AG04449 (cell line): ENCODE data around the gene NUDT2.

ENCODE experiments used
- CTCF ChIA-PET: fragments of 350-600 bp; formaldehyde crosslinking; extraction: SDS; loops from one replicate; lab custom pipeline; 2021; ENCODE audit warnings: antibody characterized with exemption; lab: Yijun Ruan, JAX
- POLR2A ChIA-PET: fragments of 400-600, 350-600 bp; formaldehyde crosslinking; extraction: SDS; loops from one replicate; lab custom pipeline; 2020; ENCODE audit warnings: antibody characterized with exemption, inconsistent platforms; lab: Yijun Ruan, JAX
- DNase-seq: peaks from one replicate; pipeline ENCODE4 v3.0.0-alpha.2; 2010; ENCODE audit warnings: low read depth, low spot score
- H3K4me3 ChIP-seq: 2 replicates; pipeline ENCODE4 v1.5.1; 2011; ENCODE audit warnings: low read depth, mild to moderate bottlenecking, control low read depth, low read length
- CTCF ChIP-seq: IDR thresholded peaks from one replicate; pipeline ENCODE4 v1.5.1; 2011; ENCODE audit warnings: mild to moderate bottlenecking, moderate library complexity, low read length, control low read depth, inconsistent platforms; ENCODE audit not compliant: insufficient read depth; ENCODE audit errors: missing control alignments

The NUDT2 gene

DNA sequence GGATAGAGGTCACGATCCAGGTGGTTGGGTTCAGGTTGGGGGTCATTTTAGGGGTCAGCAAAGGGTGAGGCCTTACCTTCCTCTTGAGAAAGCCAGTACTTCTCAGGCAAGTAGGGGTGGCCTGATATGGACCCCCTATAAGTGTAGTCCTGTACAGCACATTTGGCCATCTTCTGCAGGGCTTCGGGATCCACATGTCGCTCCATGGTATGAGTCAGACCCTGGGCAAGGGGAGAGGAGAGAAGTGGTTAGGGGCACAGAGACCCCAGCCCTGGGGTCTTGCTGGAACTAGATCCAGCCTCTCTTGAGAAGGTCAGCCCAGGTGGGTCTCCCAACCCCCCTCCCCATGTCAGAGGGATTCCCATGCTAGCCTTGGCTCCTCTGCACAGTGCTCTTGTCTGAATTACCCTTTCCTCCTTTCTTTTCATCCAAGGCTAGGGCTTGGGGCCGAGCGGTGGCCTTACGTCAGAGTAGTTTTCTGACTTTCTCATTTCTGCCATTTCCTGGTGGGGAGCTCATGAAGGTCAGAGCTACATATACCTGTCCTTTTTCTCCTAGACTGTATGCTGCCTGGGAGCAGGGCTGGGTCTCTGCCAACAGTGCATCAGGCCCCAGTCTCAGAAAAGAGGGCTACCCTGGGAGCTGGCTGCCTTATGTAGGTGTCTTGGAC is 56.3 kb downstream of the NUDT2 start:
- ChIA-PET POLR2A (no interaction called here), CTCF (interaction anchor here (0.7 kb wide), 1 partner anchor 18 kb away, joined by 4 read pairs; no protein-coding TSS in a partner anchor)
- H3K4me3 ChIP-seq: no peak overlapping the region
- TF ChIP-seq CTCF: no peak
- DNase-seq: no peak

DNA sequence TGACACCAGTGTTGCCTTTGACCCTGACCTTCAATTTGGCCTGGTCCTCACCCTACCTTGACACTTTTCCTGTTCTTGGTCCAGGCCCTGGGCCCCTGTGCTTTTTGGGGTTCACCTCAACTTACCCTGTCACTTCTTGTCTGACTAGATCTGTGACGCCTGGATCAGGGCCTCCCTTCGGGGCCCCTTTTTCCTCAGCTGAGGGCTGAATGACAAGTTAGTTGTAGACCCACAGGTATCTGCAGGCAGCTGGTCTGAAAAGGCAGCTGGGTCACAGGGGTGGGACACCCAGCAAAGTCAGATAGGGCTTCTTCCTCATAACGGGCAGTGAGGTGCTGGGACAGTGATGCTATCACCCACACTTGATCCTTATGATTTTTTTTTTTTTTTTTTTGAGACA is 57.3 kb downstream of the NUDT2 start:
- no peak for TF ChIP-seq CTCF
- CTCF ChIA-PET: interaction anchor here (0.7 to 3.2 kb wide), 3 partner anchors 17 to 234 kb away, joined by 3 to 30 read pairs (median 4); partner anchors contain the start of gene DCTN3
- no peak for DNase-seq
- H3K4me3 ChIP-seq: no peak overlapping the region
- POLR2A ChIA-PET: no interaction called here

DNA sequence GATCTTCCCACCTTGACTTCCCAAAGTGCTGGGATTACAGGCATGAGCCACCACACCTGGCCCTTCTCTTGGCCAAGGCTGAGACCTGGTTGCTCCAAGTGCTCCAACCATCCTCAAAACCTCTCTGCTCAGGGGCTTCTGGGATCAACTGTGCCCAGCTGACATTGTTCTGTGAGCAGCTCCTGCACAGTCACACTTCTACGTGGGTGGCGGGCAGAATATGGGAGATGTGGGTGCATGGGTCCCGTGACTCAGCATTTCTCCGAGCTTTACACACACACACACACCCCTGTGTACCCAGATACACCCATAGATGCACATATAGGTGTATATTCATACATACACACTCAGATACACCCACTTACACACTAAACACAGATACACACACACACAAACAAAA is 57.9 kb downstream of the NUDT2 start:
- ChIA-PET POLR2A (no interaction called here), CTCF (interaction anchor here (0.8 to 3.2 kb wide), 4 partner anchors 7 to 233 kb away, joined by 3 to 30 read pairs (median 12); partner anchors contain the start of gene DCTN3)
- no peak overlapping the region for H3K4me3 ChIP-seq
- TF ChIP-seq CTCF: no peak
- no peak for DNase-seq

DNA sequence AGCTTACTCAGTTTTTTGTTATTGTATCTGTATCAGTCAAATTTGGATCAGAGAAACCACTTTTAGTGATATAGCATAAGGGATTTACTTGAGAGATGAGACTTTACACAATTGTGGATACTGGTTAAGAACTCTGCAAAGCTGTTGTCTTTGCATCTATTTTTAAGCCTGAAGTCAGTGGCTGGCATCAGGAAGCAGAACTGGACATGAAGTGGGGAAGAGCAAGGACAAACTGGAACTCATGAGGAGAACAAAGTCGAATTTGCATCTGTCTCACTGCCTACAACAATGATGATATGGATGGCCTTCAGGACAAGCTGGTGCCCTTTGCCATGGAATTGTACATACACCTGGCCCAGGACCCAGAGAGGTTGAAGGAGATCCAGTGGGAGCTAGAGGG is 63.1 kb downstream of the NUDT2 start:
- TF ChIP-seq CTCF: no peak
- no peak for DNase-seq
- no peak overlapping the region for H3K4me3 ChIP-seq
- ChIA-PET POLR2A (interaction anchor here (0.6 kb wide), 1 partner anchor 628 kb away, joined by 3 read pairs; no protein-coding TSS in a partner anchor), CTCF (interaction anchor here (0.8 to 5.2 kb wide), 4 partner anchors 12 to 210 kb away, joined by 3 to 57 read pairs (median 18); no protein-coding TSS in a partner anchor)
